ENCODE results near the gene PHTF1. TPM values are rescaled to one million over a fixed set of nuclear protein-coding genes. Genes with fewer than 3 reads are reported as not detected.

PHTF1 gene
- total and polyA plus RNA-seq, 2 of the 4 experiments (the other 2 are of a cell fraction) = 9.6 to 13.3 TPM

- H3K56ac ChIP-seq (ENCODE audit: extremely low read depth, insufficient read depth, low read length) = no peak overlapping the region
- no peak overlapping the region for H4K5ac ChIP-seq (ENCODE audit: low read depth, low read length)
- peaks cover 3 to 12% of the 10 kb centered on the region in 2 experiments for H3K79me1 ChIP-seq (ENCODE audit: low read depth in 1 of 2, low read length in 2 of 2)
- POLR2A ChIA-PET (ENCODE audit: unreplicated experiment) = no interaction called here
- dilution Hi-C loops (cut with HindIII; ENCODE audit: low sequenced_read_pairs, unreplicated experiment) (no loop called here), intact Hi-C loops (cut with micrococcal nuclease) (no loop called here), in situ Hi-C loops (cut with MboI; ENCODE audit: low sequenced_read_pairs) (no loop called here)
- no peaks in the 10 kb centered on the region for H3K27me3 ChIP-seq (ENCODE audit: control insufficient read depth, insufficient read depth, low read length)
- H2BK20ac ChIP-seq (ENCODE audit: low read depth, low read length) = no peak overlapping the region
- H3K4me3 ChIP-seq (ENCODE audit: insufficient read depth, low read depth, low read length) = no peak overlapping the region
- no peaks in the 10 kb centered on the region for H3K9me3 ChIP-seq (ENCODE audit: control insufficient read depth, insufficient read depth, low read length)
- H4K8ac ChIP-seq (ENCODE audit: low read depth in 2 of 2, low read length in 2 of 2) = no peak overlapping the region
- H3K23ac ChIP-seq (ENCODE audit: low read depth, low read length) = no peak overlapping the region
- H2AFZ ChIP-seq (replicated peaks; ENCODE audit: low read length, poor library complexity) = no peak overlapping the region
- H2BK15ac ChIP-seq (ENCODE audit: low read depth, low read length) = no peak overlapping the region
- CTCF ChIA-PET = interaction anchor here (0.6 kb wide), 1 partner anchor 685 kb away, joined by 6 read pairs; no protein-coding TSS in a partner anchor
- no peak overlapping the region for H4K91ac ChIP-seq (ENCODE audit: insufficient read depth, low read depth, low read length)
- no peak overlapping the region for H2BK5ac ChIP-seq (ENCODE audit: low read depth, low read length, poor library complexity, severe bottlenecking)
- H3K9ac ChIP-seq (ENCODE audit: low read depth, low read length) = no peak overlapping the region
- H3K4ac ChIP-seq (ENCODE audit: low read depth, low read length) = no peak overlapping the region
- DNase-seq (peak; percentile 11), ATAC-seq (ENCODE audit: low read depth) (no peak)
- no peak for TF ChIP-seq RAD21 (IDR thresholded peaks at IDR 0.05; ENCODE audit: low read length)
- no peak for TF ChIP-seq MXI1 (IDR thresholded peaks at IDR 0.05; ENCODE audit: borderline replicate concordance, low read depth, low read length)
- no peak for TF ChIP-seq CTCF (conservative IDR thresholded peaks at IDR 0.05; ENCODE audit: low read depth, low read length)
- no peak for TF ChIP-seq CEBPB (IDR thresholded peaks at IDR 0.05; ENCODE audit: low read depth, low read length)
- TF ChIP-seq SMC3 (IDR thresholded peaks at IDR 0.05; ENCODE audit: low read depth, low read length) = no peak
- no peak overlapping the region for H3K14ac ChIP-seq (replicated peaks; ENCODE audit: low read depth, low read length)
- H3K4me2 ChIP-seq (ENCODE audit: low read depth, low read length) = no peak overlapping the region
- H2BK120ac ChIP-seq (ENCODE audit: low read depth, low read length) = no peak overlapping the region
- BruUV-seq (replicated peaks) = no TSS peak
- no peak overlapping the region for H2AK9ac ChIP-seq (replicated peaks; ENCODE audit: low read depth, low read length, poor library complexity)
- H3K36me3 ChIP-seq (ENCODE audit: control insufficient read depth, insufficient read depth, low read length) = peaks cover 4% of the 10 kb centered on the region; the same call in 1 of the 2 replicates
- no peak overlapping the region for H3K18ac ChIP-seq (ENCODE audit: low read depth, low read length)
- H4K20me1 ChIP-seq (ENCODE audit: insufficient read depth, low read length) = no peaks in the 10 kb centered on the region
- H2AK5ac ChIP-seq (ENCODE audit: low read depth, low read length) = no peak overlapping the region
- no peaks in the 10 kb centered on the region for H3K9me1 ChIP-seq (ENCODE audit: insufficient read depth, low read length)
- H3K4me1 ChIP-seq (ENCODE audit: control insufficient read depth, insufficient read depth, low read length) = no peaks in the 10 kb centered on the region
- H3K27ac ChIP-seq (ENCODE audit: insufficient read depth, low read length) = no peak overlapping the region
- no CpG with 5 or more reads among the region's 2 CpGs for WGBS, 2 experiments (ENCODE audit: extremely low coverage in 2 of 2, insufficient read length in 1 of 2)
Measured at GRCh38 chr1:113765306-113766230, 6.3 kb upstream of the PHTF1 start.
